GM18505 (cell line): Measurements from ENCODE around the gene CHMP1A.
A peak's percentile ranks its signal among the peaks of the same experiment; 100 is the strongest.
"Not testable (repeated sequence)": the region's sequence is repeated elsewhere in the genome, so short reads cannot be mapped to it uniquely, and the experiment has no call there.

Source experiments
- ATAC-seq: cut with Tn5 transposase; IDR thresholded peaks from one replicate; pipeline ENCODE4 v1.9.1; 2021; ENCODE audit not compliant: unreplicated experiment
- POLR2A ChIP-seq: IDR thresholded peaks from 4 replicates; pipeline ENCODE4 v1.6.1; 2011; ENCODE audit warnings: borderline replicate concordance; ENCODE audit not compliant: insufficient read depth, insufficient read length; ENCODE audit errors: extremely low read depth

Gene CHMP1A

DNA sequence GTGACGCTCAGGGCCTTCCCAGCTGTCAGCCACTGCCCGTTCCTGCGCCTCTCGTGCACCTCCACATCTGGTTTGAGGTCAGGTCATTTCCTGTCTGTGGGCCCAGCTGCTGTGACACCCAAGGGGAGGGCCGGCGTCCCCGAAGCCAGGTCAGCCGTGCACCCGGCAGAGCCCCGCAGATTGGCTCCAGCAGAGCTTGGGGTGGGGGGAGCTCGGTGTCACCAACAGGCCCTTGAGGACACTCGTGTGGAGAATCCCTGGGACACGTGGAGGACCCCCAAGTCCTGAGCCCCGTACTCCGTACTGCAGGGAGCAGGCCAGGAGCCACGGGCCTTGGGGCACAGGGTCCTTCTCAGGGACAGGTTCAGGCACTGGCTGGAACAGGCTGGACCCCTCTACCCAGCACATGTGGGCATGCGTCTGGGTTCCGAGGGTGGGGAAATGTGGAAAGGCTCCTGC is 39.2 kb upstream of the CHMP1A start:
- peak; percentile 6 for TF ChIP-seq POLR2A
- no peak for ATAC-seq

DNA sequence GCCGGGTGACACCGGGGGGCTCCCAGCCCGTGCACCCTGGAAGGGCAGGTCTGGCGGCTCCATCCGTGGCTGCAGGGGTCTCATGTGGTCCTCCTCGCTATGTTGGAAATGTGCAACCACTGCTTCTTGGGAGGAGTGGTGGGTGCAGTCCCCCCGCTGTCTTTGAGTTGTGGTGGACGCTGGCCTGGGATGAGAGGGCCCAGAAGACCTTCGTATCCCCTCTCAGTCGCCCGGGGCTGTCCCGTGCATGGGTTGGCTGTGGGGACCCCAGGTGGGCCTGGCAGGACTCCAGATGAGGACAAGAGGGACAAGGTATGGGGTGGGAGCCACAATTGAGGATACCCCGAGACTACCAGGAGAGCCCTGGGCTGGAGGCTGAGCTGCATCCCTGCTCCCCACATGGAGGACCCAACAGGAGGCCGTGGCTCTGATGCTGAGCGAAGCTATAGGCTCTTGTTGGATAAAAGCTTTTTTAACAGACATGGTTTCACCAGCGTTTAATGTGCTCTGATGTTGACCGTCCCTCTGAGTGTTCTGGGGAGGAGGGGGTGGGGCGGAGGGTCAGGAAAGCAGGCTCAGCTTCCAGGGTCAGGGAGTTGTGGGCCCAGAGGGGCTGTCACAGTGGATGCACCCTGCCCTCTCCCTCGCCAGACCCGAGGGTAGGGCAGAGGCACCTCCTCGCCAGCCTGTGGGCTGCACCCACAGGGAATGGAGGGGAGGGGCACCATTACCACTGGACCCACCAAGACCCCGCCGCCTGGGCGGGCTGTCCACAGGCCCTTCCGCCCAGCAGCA is 38.6 kb upstream of the CHMP1A start:
- ATAC-seq: no peak
- no peak for TF ChIP-seq POLR2A

GRCh38 chr16:89695086-89695874 is 37.8 kb upstream of the CHMP1A start:
- ATAC-seq: no peak
- TF ChIP-seq POLR2A: no peak

- ATAC-seq: not testable (repeated sequence)
Measured at GRCh38 chr16:89694784-89695085, 37.2 kb upstream of the CHMP1A start.

GRCh38 chr16:89693931-89694783 is 36.6 kb upstream of the CHMP1A start:
- ATAC-seq: no peak
- no peak for TF ChIP-seq POLR2A

DNA sequence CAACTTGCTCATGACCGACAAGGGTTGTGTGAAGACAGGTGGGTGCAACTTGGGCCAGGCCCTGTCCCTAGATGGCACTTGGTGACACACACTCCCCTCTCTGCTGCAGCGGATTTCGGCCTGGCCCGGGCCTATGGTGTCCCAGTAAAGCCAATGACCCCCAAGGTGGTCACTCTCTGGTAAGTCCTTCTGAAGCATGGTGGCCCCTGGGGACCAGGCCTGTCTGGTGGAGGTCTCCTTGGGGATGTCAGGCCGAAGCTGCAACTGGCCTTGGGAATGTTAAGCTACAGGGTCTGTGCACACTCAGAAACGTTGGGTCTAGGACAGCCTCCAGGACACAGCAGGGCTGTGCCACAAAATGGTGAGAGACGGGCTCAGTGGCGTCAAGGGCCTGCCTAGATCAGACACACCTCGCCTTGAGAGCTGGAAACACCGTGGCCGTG is 35.8 kb upstream of the CHMP1A start:
- no peak for ATAC-seq
- no peak for TF ChIP-seq POLR2A

DNA sequence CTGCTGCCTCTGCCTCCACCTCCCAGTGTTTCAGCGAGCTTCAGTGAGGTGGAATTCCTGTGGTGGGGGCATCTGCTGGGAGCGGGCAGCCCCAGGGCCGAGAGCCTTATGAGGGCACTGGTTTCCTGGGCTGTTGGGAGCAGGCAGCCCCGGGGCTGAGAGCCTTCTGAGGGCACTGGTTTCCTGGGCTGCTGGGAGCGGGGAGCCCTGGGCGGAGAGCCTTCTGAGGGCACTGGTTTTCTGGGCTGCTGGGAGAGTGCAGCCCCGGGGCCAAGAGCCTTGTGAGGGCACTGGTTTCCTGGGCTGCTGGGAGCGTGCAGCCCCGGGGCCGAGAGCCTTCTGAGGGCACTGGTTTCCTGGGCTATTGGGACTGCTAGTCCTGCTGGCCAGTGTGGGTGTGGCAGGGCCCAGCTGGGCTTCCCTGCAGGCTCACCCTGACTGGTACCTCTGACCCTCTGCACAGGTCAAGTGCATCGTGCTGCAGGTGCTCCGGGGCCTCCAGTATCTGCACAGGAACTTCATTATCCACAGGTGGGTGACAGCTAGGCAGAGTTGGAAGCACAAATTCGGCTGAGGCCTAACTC is 34.6 kb upstream of the CHMP1A start:
- TF ChIP-seq POLR2A: no peak
- no peak for ATAC-seq

- no peak for ATAC-seq
- TF ChIP-seq POLR2A: no peak
Measured at GRCh38 chr16:89691231-89691985, 33.9 kb upstream of the CHMP1A start.

GRCh38 chr16:89690392-89690901 is 32.9 kb upstream of the CHMP1A start:
- no peak for TF ChIP-seq POLR2A
- ATAC-seq: no peak

DNA sequence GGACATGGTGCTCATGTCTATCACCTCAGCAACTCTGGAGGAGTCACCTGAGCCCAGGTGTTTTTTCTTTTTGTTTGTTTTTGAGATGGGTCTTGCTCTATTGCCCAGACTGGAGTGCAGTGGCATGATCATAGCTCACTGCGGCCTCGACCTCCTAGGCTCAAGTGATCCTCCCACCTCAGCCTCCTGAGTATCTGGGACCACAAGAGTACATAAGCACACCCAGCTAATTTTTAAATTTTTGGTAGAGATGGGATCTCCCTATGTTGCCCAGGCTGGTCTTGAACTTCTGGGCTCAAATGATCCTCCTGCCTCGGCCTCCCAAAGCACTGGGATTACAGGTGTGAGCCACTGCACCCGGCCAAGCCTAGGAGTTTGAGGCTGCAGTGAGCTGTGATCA is 32.1 kb upstream of the CHMP1A start:
- ATAC-seq: not testable (repeated sequence)

- ATAC-seq: no peak
- TF ChIP-seq POLR2A: no peak
Measured at GRCh38 chr16:89689142-89689541, 31.6 kb upstream of the CHMP1A start.

- no peak for ATAC-seq
- TF ChIP-seq POLR2A: no peak
Measured at GRCh38 chr16:89688395-89688794, 30.9 kb upstream of the CHMP1A start.
